IMR-90 (cell line): ENCODE data around the gene IL1R2. TPM values are rescaled to one million over a fixed set of nuclear protein-coding genes. Genes with fewer than 3 reads are reported as not detected.

ENCODE experiments used
- ATAC-seq: fragments of 200-7000 bp; cut with Tn5 transposase; 2 replicates; pipeline ENCODE4 v1.9.1; 2020; ENCODE audit warnings: low read depth, mild to moderate bottlenecking, moderate library complexity
- BruUV-seq: library from RNA; stranded (reverse); fragments of 400-500 nt; replicated peaks from 2 replicates; lab custom pipeline; 2021; lab: Mats Ljungman, UMichigan
- CTCF ChIA-PET: fragments of 300-600 bp; formaldehyde crosslinking; extraction: SDS; loops from one replicate; lab custom pipeline; 2021; ENCODE audit warnings: antibody characterized with exemption; lab: Yijun Ruan, JAX
- POLR2A ChIA-PET: fragments of 300-600 bp; sonication (Branson Sonifier 250); formaldehyde crosslinking; loops from one replicate; lab custom pipeline; 2022; ENCODE audit warnings: antibody characterized with exemption; ENCODE audit not compliant: unreplicated experiment; lab: Charles Lee
- DNase-seq: peaks from one replicate; pipeline ENCODE4 v3.0.0; 2013
- H2AFZ ChIP-seq: replicated peaks from 2 replicates; pipeline ENCODE3; 2013; ENCODE audit warnings: low read length, mild to moderate bottlenecking; ENCODE audit not compliant: poor library complexity
- H2AK5ac ChIP-seq: 2 replicates; pipeline ENCODE4 v1.6.1; 2013; ENCODE audit warnings: low read depth, low read length, inconsistent platforms
- H2AK9ac ChIP-seq: replicated peaks from 2 replicates; pipeline ENCODE3; 2013; ENCODE audit warnings: mild to moderate bottlenecking, low read depth, low read length, moderate library complexity; ENCODE audit not compliant: poor library complexity
- H2BK120ac ChIP-seq: 2 replicates; pipeline ENCODE4 v1.6.1; 2013; ENCODE audit warnings: low read depth, low read length, inconsistent platforms
- H2BK15ac ChIP-seq: 3 replicates; pipeline ENCODE4 v1.6.1; 2013; ENCODE audit warnings: low read depth, low read length, inconsistent platforms
- H2BK20ac ChIP-seq: 2 replicates; pipeline ENCODE4 v1.6.1; 2013; ENCODE audit warnings: low read depth, mild to moderate bottlenecking, inconsistent platforms, low read length, moderate library complexity
- H2BK5ac ChIP-seq: 2 replicates; pipeline ENCODE4 v1.6.1; 2013; ENCODE audit warnings: mild to moderate bottlenecking, low read depth, low read length, inconsistent platforms; ENCODE audit not compliant: poor library complexity, severe bottlenecking
- H3K14ac ChIP-seq: replicated peaks from 2 replicates; pipeline ENCODE4 v1.6.1; 2013; ENCODE audit warnings: low read depth, low read length, inconsistent platforms
- H3K18ac ChIP-seq: 2 replicates; pipeline ENCODE4 v1.6.1; 2013; ENCODE audit warnings: low read depth, low read length, control low read depth
- H3K23ac ChIP-seq: 2 replicates; pipeline ENCODE4 v1.6.1; 2013; ENCODE audit warnings: low read depth, low read length, inconsistent platforms
- H3K27ac ChIP-seq: 2 replicates; pipeline ENCODE4 v1.5.1; 2013; ENCODE audit warnings: mild to moderate bottlenecking, control low read depth, low read length; ENCODE audit not compliant: insufficient read depth
- H3K27me3 ChIP-seq: 2 replicates; pipeline ENCODE4 v1.6.1; 2013; ENCODE audit warnings: low read length; ENCODE audit not compliant: control insufficient read depth, insufficient read depth
- H3K36me3 ChIP-seq: 2 replicates; pipeline ENCODE4 v1.6.1; 2013; ENCODE audit warnings: low read length, mixed read lengths; ENCODE audit not compliant: control insufficient read depth, insufficient read depth
- H3K4ac ChIP-seq: 2 replicates; pipeline ENCODE4 v1.6.1; 2013; ENCODE audit warnings: low read depth, low read length, inconsistent platforms
- H3K4me1 ChIP-seq: 2 replicates; pipeline ENCODE4 v1.6.1; 2013; ENCODE audit warnings: low read length, mixed read lengths; ENCODE audit not compliant: control insufficient read depth, insufficient read depth
- H3K4me2 ChIP-seq: 2 replicates; pipeline ENCODE4 v1.6.1; 2013; ENCODE audit warnings: low read depth, mild to moderate bottlenecking, control low read depth, low read length, moderate library complexity
- H3K4me3 ChIP-seq: 2 replicates; pipeline ENCODE4 v1.5.1; 2013; ENCODE audit warnings: low read depth, mild to moderate bottlenecking, control low read depth, low read length, moderate library complexity; ENCODE audit not compliant: insufficient read depth
- H3K56ac ChIP-seq: 2 replicates; pipeline ENCODE4 v1.6.1; 2013; ENCODE audit warnings: low read length, inconsistent platforms; ENCODE audit not compliant: insufficient read depth; ENCODE audit errors: extremely low read depth
- H3K79me1 ChIP-seq, 2 experiments: 2 replicates each; pipeline ENCODE4 v1.6.1; 2013; ENCODE audit warnings: low read length in 2 of 2, inconsistent platforms in 1 of 2, low read depth in 1 of 2
- H3K9ac ChIP-seq: 2 replicates; pipeline ENCODE4 v1.6.1; 2013; ENCODE audit warnings: low read depth, low read length, control low read depth
- H3K9me1 ChIP-seq: 2 replicates; pipeline ENCODE4 v1.6.1; 2013; ENCODE audit warnings: low read length, inconsistent platforms; ENCODE audit not compliant: insufficient read depth
- H3K9me3 ChIP-seq: 2 replicates; pipeline ENCODE4 v1.6.1; 2013; ENCODE audit warnings: low read length; ENCODE audit not compliant: control insufficient read depth, insufficient read depth
- H4K20me1 ChIP-seq: 2 replicates; pipeline ENCODE4 v1.6.1; 2013; ENCODE audit warnings: low read length, inconsistent platforms; ENCODE audit not compliant: insufficient read depth
- H4K5ac ChIP-seq: 2 replicates; pipeline ENCODE4 v1.6.1; 2013; ENCODE audit warnings: mild to moderate bottlenecking, low read depth, low read length, control low read depth
- H4K8ac ChIP-seq, 2 experiments: 2 replicates each; pipeline ENCODE4 v1.6.1; 2013; ENCODE audit warnings: low read depth in 2 of 2, low read length in 2 of 2, control low read depth in 1 of 2, inconsistent platforms in 1 of 2
- H4K91ac ChIP-seq: 2 replicates; pipeline ENCODE4 v1.6.1; 2013; ENCODE audit warnings: low read depth, low read length, inconsistent platforms; ENCODE audit not compliant: insufficient read depth
- BHLHE40 ChIP-seq: fragments of 150-350 bp; IDR thresholded peaks from 2 replicates; pipeline ENCODE4 v1.6.1; 2016; ENCODE audit warnings: mild to moderate bottlenecking, low read depth, low read length
- CEBPB ChIP-seq: IDR thresholded peaks from 2 replicates; pipeline ENCODE4 v1.6.1; 2012; ENCODE audit warnings: low read depth, low read length, improper control_type of control experiment
- CHD1 ChIP-seq: IDR thresholded peaks from 2 replicates; pipeline ENCODE4 v1.6.1; 2012; ENCODE audit warnings: low read depth, low read length, improper control_type of control experiment
- FOS ChIP-seq: fragments of 150-350 bp; IDR thresholded peaks from 2 replicates; pipeline ENCODE4 v1.6.1; 2016; ENCODE audit warnings: low read depth, low read length
- MAFK ChIP-seq: IDR thresholded peaks from 2 replicates; pipeline ENCODE4 v1.6.1; 2012; ENCODE audit warnings: low read depth, low read length, improper control_type of control experiment
- MAZ ChIP-seq: IDR thresholded peaks from 2 replicates; pipeline ENCODE4 v1.6.1; 2012; ENCODE audit warnings: low read depth, mild to moderate bottlenecking, low read length, improper control_type of control experiment, moderate library complexity, borderline replicate concordance
- MXI1 ChIP-seq: IDR thresholded peaks from 2 replicates; pipeline ENCODE4 v1.6.1; 2012; ENCODE audit warnings: low read depth, mild to moderate bottlenecking, low read length, moderate library complexity, borderline replicate concordance
- NFE2L2 ChIP-seq: fragments of 150-350 bp; IDR thresholded peaks from 2 replicates; pipeline ENCODE4 v1.6.1; 2016; ENCODE audit warnings: low read depth, mild to moderate bottlenecking, low read length
- POLR2A ChIP-seq: IDR thresholded peaks from 2 replicates; pipeline ENCODE4 v1.6.1; 2012; ENCODE audit warnings: mild to moderate bottlenecking, low read depth, low read length
- RAD21 ChIP-seq: IDR thresholded peaks from 2 replicates; pipeline ENCODE4 v1.6.1; 2012; ENCODE audit warnings: low read length, improper control_type of control experiment
- RCOR1 ChIP-seq: IDR thresholded peaks from 2 replicates; pipeline ENCODE4 v1.6.1; 2012; ENCODE audit warnings: mild to moderate bottlenecking, low read length, improper control_type of control experiment; ENCODE audit not compliant: insufficient replicate concordance
- RFX5 ChIP-seq: IDR thresholded peaks from 2 replicates; pipeline ENCODE4 v1.8.0; 2012; ENCODE audit warnings: low read depth, mild to moderate bottlenecking, low read length, moderate library complexity
- SMC3 ChIP-seq: fragments of 150-350 bp; IDR thresholded peaks from 2 replicates; pipeline ENCODE4 v1.6.1; 2016; ENCODE audit warnings: low read depth, mild to moderate bottlenecking, antibody characterized with exemption, low read length, moderate library complexity
- USF2 ChIP-seq: fragments of 150-350 bp; IDR thresholded peaks from 2 replicates; pipeline ENCODE4 v1.6.1; 2017; ENCODE audit warnings: mild to moderate bottlenecking, antibody characterized with exemption, low read length, low read depth
- WGBS, 2 experiments: methylation state at CpG; one replicate each; pipeline versions ENCODE4 v1.1.5 to v1.1.7; 2013; ENCODE audit warnings: missing lambda C conversion rate in 2 of 2; ENCODE audit not compliant: insufficient read length in 1 of 2; ENCODE audit errors: extremely low coverage in 2 of 2; 5-methylcytosine and 5-hydroxymethylcytosine counted together
- dilution Hi-C: fragments of 300-500 bp; cut with HindIII; formaldehyde crosslinking; loops from one replicate; pipeline ENCODE4 v1.14.3; 2018; ENCODE audit warnings: low sequenced_read_pairs; ENCODE audit not compliant: unreplicated experiment
- in situ Hi-C: fragments of 300-500 bp; cut with MboI; formaldehyde crosslinking; loops from 3 replicates; pipeline ENCODE4 v1.14.3; 2019; ENCODE audit warnings: low sequenced_read_pairs, inconsistent platforms, mixed read lengths
- intact Hi-C: fragments of 100-400 bp; cut with micrococcal nuclease; formaldehyde crosslinking; loops from 2 replicates; pipeline ENCODE4 v1.10.0; 2022
- polyA plus RNA-seq, 3 experiments: library from polyadenylated mRNA; depleted of rRNA; stranded (reverse); fragments of >200 nt; gene quantifications; 2 replicates each; pipeline ENCODE4 v1.2.3, GENCODE V29; 2012; ENCODE audit warnings: low replicate concordance in 1 of 3
- total RNA-seq: library from RNA; depleted of rRNA; stranded (reverse); fragments of >200 nt; gene quantifications from 2 replicates; pipeline ENCODE4 v1.2.3, GENCODE V29; 2012
- TF ChIP-seq, protein P1 (sequence below): conservative IDR thresholded peaks from 2 replicates; pipeline ENCODE4 v1.5.1; 2012; ENCODE audit warnings: mild to moderate bottlenecking, low read depth, low read length, improper control_type of control experiment
- TF ChIP-seq, protein P2 (sequence below): fragments of 150-350 bp; IDR thresholded peaks from 2 replicates; pipeline ENCODE4 v1.6.1; 2016; ENCODE audit warnings: low read depth, mild to moderate bottlenecking, low read length, moderate library complexity, borderline replicate concordance

The IL1R2 gene
- total and polyA plus RNA-seq, 2 of the 4 experiments (the other 2 are of a cell fraction): not detected

GRCh38 chr2:102000012-102000411 lies 8.3 kb downstream of the IL1R2 start:
- in situ Hi-C loops (no loop called here), dilution Hi-C loops (loop anchor here (25.0 kb wide), 1 partner anchor 162 kb away; no protein-coding TSS in a partner anchor), intact Hi-C loops (no loop called here)
- Histone ChIP-seq H3K27ac (no peak overlapping the region), H3K23ac (no peak overlapping the region), H4K91ac (no peak overlapping the region), H4K20me1 (no peaks in the 10 kb centered on the region), H2AK9ac (no peak overlapping the region), H3K27me3 (peaks cover 35% of the 10 kb centered on the region), H3K36me3 (no peaks in the 10 kb centered on the region), H2AK5ac (no peak overlapping the region), H2BK120ac (no peak overlapping the region), H3K9me3 (no peaks in the 10 kb centered on the region), H3K18ac (no peak overlapping the region), H2BK5ac (no peak overlapping the region), H3K56ac (no peak overlapping the region), H3K4me1 (no peaks in the 10 kb centered on the region; the same call in 1 of the 2 replicates), H3K9me1 (0 out of 2 replicates have a peak, but pooled peaks cover 4% of the 10 kb centered on the region), H3K4me2 (no peak overlapping the region; the same call in 1 of the 2 replicates), H3K4ac (no peak overlapping the region), H2BK15ac (no peak overlapping the region), H3K4me3 (no peak overlapping the region), H4K8ac (no peak overlapping the region), H3K79me1 (no peaks in the 10 kb centered on the region), H2AFZ (no peak overlapping the region), H3K9ac (no peak overlapping the region), H3K14ac (no peak overlapping the region), H2BK20ac (no peak overlapping the region), H4K5ac (no peak overlapping the region)
- ChIA-PET POLR2A (no interaction called here), CTCF (interaction anchor here (0.8 to 1.7 kb wide), 2 partner anchors 9 to 241 kb away, joined by 3 to 7 read pairs; no protein-coding TSS in a partner anchor)
- WGBS, 2 experiments: 60% methylated on average over 3 of the region's 6 CpGs; no CpG with 5 or more reads in 1 of the 2 experiments
- ATAC-seq: no peak
- no peak for DNase-seq
- no TSS peak for BruUV-seq
- TF ChIP-seq MAZ (no peak), USF2 (no peak), CHD1 (no peak), MXI1 (no peak), BHLHE40 (no peak), CEBPB (no peak), MAFK (no peak), NFE2L2 (no peak), RAD21 (no peak), RCOR1 (no peak), POLR2A (no peak), SMC3 (no peak), RFX5 (no peak), FOS (no peak)
- TF ChIP-seq, protein P1, sequence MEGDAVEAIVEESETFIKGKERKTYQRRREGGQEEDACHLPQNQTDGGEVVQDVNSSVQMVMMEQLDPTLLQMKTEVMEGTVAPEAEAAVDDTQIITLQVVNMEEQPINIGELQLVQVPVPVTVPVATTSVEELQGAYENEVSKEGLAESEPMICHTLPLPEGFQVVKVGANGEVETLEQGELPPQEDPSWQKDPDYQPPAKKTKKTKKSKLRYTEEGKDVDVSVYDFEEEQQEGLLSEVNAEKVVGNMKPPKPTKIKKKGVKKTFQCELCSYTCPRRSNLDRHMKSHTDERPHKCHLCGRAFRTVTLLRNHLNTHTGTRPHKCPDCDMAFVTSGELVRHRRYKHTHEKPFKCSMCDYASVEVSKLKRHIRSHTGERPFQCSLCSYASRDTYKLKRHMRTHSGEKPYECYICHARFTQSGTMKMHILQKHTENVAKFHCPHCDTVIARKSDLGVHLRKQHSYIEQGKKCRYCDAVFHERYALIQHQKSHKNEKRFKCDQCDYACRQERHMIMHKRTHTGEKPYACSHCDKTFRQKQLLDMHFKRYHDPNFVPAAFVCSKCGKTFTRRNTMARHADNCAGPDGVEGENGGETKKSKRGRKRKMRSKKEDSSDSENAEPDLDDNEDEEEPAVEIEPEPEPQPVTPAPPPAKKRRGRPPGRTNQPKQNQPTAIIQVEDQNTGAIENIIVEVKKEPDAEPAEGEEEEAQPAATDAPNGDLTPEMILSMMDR: no peak
- TF ChIP-seq, protein P2, sequence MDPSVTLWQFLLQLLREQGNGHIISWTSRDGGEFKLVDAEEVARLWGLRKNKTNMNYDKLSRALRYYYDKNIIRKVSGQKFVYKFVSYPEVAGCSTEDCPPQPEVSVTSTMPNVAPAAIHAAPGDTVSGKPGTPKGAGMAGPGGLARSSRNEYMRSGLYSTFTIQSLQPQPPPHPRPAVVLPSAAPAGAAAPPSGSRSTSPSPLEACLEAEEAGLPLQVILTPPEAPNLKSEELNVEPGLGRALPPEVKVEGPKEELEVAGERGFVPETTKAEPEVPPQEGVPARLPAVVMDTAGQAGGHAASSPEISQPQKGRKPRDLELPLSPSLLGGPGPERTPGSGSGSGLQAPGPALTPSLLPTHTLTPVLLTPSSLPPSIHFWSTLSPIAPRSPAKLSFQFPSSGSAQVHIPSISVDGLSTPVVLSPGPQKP: no peak
